ENCODE data around the gene DNER.

- TF ChIP-seq CREB1 (CRISPR knock-in tag; IDR thresholded peaks at IDR 0.05) (no peak), CTCF (IDR thresholded peaks at IDR 0.05) (no peak), ZBTB21 (CRISPR knock-in tag; IDR thresholded peaks at IDR 0.05; ENCODE audit: borderline replicate concordance) (no peak), GABPB1 (CRISPR knock-in tag; IDR thresholded peaks at IDR 0.05) (no peak)
- TF ChIP-seq, protein P1, sequence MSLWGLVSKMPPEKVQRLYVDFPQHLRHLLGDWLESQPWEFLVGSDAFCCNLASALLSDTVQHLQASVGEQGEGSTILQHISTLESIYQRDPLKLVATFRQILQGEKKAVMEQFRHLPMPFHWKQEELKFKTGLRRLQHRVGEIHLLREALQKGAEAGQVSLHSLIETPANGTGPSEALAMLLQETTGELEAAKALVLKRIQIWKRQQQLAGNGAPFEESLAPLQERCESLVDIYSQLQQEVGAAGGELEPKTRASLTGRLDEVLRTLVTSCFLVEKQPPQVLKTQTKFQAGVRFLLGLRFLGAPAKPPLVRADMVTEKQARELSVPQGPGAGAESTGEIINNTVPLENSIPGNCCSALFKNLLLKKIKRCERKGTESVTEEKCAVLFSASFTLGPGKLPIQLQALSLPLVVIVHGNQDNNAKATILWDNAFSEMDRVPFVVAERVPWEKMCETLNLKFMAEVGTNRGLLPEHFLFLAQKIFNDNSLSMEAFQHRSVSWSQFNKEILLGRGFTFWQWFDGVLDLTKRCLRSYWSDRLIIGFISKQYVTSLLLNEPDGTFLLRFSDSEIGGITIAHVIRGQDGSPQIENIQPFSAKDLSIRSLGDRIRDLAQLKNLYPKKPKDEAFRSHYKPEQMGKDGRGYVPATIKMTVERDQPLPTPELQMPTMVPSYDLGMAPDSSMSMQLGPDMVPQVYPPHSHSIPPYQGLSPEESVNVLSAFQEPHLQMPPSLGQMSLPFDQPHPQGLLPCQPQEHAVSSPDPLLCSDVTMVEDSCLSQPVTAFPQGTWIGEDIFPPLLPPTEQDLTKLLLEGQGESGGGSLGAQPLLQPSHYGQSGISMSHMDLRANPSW (CRISPR knock-in tag; conservative IDR thresholded peaks at IDR 0.05; ENCODE audit: low read depth), result no peak
- TF ChIP-seq, protein P2, sequence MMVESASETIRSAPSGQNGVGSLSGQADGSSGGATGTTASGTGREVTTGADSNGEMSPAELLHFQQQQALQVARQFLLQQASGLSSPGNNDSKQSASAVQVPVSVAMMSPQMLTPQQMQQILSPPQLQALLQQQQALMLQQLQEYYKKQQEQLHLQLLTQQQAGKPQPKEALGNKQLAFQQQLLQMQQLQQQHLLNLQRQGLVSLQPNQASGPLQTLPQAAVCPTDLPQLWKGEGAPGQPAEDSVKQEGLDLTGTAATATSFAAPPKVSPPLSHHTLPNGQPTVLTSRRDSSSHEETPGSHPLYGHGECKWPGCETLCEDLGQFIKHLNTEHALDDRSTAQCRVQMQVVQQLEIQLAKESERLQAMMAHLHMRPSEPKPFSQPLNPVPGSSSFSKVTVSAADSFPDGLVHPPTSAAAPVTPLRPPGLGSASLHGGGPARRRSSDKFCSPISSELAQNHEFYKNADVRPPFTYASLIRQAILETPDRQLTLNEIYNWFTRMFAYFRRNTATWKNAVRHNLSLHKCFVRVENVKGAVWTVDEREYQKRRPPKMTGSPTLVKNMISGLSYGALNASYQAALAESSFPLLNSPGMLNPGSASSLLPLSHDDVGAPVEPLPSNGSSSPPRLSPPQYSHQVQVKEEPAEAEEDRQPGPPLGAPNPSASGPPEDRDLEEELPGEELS (CRISPR knock-in tag; IDR thresholded peaks at IDR 0.05), result no peak
- TF ChIP-seq, protein P3, sequence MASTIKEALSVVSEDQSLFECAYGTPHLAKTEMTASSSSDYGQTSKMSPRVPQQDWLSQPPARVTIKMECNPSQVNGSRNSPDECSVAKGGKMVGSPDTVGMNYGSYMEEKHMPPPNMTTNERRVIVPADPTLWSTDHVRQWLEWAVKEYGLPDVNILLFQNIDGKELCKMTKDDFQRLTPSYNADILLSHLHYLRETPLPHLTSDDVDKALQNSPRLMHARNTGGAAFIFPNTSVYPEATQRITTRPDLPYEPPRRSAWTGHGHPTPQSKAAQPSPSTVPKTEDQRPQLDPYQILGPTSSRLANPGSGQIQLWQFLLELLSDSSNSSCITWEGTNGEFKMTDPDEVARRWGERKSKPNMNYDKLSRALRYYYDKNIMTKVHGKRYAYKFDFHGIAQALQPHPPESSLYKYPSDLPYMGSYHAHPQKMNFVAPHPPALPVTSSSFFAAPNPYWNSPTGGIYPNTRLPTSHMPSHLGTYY (CRISPR knock-in tag; IDR thresholded peaks at IDR 0.05), result no peak
These were observed 374.7 kb downstream of the DNER start for GRCh38 chr2:229339618-229340017.

All from WTC11 (cell line).